ENCODE data around the gene STK32A.

DNA sequence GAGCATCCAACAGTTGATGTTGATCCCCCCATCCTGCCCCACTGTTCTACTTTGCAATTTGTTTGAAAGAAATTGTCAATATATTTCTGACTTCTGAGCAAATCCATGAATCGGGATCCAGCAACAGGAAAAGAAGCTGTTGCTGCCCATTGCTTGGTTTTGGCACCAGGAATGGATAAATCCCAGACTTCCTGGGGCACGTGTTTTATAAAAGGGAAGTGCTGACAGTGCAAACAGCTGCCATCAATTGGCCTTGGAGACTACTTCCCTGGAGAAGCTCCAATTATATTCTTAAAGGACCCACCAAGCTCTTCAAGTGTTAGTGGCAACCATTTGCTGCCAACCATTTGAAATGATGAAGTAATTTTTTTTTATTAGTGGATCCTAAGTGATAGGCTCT lies 13.7 kb downstream of the STK32A start:
- TF ChIP-seq, protein P1, sequence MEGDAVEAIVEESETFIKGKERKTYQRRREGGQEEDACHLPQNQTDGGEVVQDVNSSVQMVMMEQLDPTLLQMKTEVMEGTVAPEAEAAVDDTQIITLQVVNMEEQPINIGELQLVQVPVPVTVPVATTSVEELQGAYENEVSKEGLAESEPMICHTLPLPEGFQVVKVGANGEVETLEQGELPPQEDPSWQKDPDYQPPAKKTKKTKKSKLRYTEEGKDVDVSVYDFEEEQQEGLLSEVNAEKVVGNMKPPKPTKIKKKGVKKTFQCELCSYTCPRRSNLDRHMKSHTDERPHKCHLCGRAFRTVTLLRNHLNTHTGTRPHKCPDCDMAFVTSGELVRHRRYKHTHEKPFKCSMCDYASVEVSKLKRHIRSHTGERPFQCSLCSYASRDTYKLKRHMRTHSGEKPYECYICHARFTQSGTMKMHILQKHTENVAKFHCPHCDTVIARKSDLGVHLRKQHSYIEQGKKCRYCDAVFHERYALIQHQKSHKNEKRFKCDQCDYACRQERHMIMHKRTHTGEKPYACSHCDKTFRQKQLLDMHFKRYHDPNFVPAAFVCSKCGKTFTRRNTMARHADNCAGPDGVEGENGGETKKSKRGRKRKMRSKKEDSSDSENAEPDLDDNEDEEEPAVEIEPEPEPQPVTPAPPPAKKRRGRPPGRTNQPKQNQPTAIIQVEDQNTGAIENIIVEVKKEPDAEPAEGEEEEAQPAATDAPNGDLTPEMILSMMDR (conservative IDR thresholded peaks at IDR 0.05; ENCODE audit: low read depth, low read length): no peak
- TF ChIP-seq EZH2phosphoT487 (IDR thresholded peaks at IDR 0.05; ENCODE audit: borderline replicate concordance, low read length): no peak
